Mucosa of rectum (tissue), 2 donors: ENCODE data around the gene RIMS1.

Source experiments
- H3K27ac ChIP-seq, 2 donors: one replicate each; pipeline ENCODE4 v1.7.0; 2013; ENCODE audit warnings: inconsistent platforms in 2 of 2, low read depth in 2 of 2, low read length in 2 of 2
- H3K27me3 ChIP-seq, 2 donors: one replicate each; pipeline ENCODE4 v1.7.0; 2013; ENCODE audit warnings: low read length in 2 of 2; ENCODE audit not compliant: control insufficient read depth in 2 of 2, insufficient read depth in 2 of 2
- H3K36me3 ChIP-seq, 2 donors: one replicate each; pipeline ENCODE4 v1.7.0; 2013; ENCODE audit warnings: low read length in 2 of 2; ENCODE audit not compliant: control insufficient read depth in 2 of 2, insufficient read depth in 2 of 2
- H3K4me1 ChIP-seq, 2 donors: one replicate each; pipeline ENCODE4 v1.7.0; 2013; ENCODE audit warnings: low read length in 2 of 2, mild to moderate bottlenecking in 1 of 2; ENCODE audit not compliant: control insufficient read depth in 2 of 2, insufficient read depth in 2 of 2
- H3K4me3 ChIP-seq, 2 donors: one replicate each; pipeline ENCODE4 v1.7.0; 2013; ENCODE audit warnings: low read length in 2 of 2
- H3K9ac ChIP-seq, 2 donors: one replicate each; pipeline ENCODE4 v1.7.0; 2013; ENCODE audit warnings: low read length in 2 of 2, low read depth in 1 of 2, mild to moderate bottlenecking in 1 of 2
- H3K9me3 ChIP-seq, 2 donors: one replicate each; pipeline ENCODE4 v1.7.0; 2013; ENCODE audit warnings: low read length in 2 of 2; ENCODE audit not compliant: control insufficient read depth in 2 of 2
- donor health status: healthy.
- donor health status: Normal muscosa, but diverticular disease.

RIMS1 gene

GRCh38 chr6:72348926-72349325, 462.6 kb downstream of the RIMS1 start:
- Histone ChIP-seq H3K27ac (no peak overlapping the region), H3K9ac (no peak overlapping the region), H3K27me3 (no peaks in the 10 kb centered on the region)

DNA sequence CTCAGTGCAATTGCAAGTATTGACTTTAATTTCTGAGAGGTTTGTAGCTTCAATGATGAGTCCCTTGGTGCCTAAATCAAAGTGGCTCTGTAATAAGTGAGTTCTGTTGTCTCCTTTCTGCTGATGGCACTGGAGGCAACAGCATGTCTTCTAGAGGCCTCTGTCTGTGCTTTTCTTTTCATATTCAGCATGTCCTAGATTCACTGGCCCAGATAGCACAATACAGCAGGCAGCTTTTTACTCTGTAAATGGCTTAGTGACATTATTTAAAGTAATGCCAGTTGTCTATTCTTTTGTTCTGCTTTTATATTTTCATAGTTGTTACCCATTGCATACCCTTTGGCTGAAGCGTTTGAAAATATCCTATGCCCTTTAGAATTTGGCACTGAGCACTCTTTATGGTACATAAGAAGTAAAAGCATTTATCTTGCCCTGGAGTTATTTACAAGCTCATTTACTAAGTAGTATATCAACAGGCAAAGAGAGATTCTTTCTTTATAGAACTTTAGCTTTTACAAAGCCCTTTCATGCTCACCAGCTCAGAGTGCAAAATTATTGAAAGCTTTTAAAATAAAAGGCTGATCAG, 464.0 kb downstream of the RIMS1 start:
- no peaks in the 10 kb centered on the region for H3K36me3 ChIP-seq
- H3K27me3 ChIP-seq: no peaks in the 10 kb centered on the region
- no peaks in the 10 kb centered on the region for H3K4me1 ChIP-seq
- H3K9me3 ChIP-seq: no peaks in the 10 kb centered on the region
- H3K4me3 ChIP-seq: no peak overlapping the region
- H3K9ac ChIP-seq: no peak overlapping the region
- H3K27ac ChIP-seq: no peak overlapping the region

More at GRCh38 chr6:72348926-72349325, 462.6 kb downstream of the RIMS1 start:
- Histone ChIP-seq H3K4me3 (no peak overlapping the region), H3K4me1 (no peaks in the 10 kb centered on the region), H3K36me3 (no peaks in the 10 kb centered on the region), H3K9me3 (no peaks in the 10 kb centered on the region)

- Histone ChIP-seq H3K36me3 (no peaks in the 10 kb centered on the region), H3K9me3 (no peaks in the 10 kb centered on the region), H3K4me3 (no peak overlapping the region), H3K9ac (no peak overlapping the region), H3K4me1 (no peaks in the 10 kb centered on the region), H3K27ac (no peak overlapping the region), H3K27me3 (no peaks in the 10 kb centered on the region)
Observed at GRCh38 chr6:72363844-72364740, 477.7 kb downstream of the RIMS1 start.

- Histone ChIP-seq H3K4me3 (no peak overlapping the region), H3K27me3 (no peaks in the 10 kb centered on the region), H3K27ac (no peak overlapping the region), H3K4me1 (no peaks in the 10 kb centered on the region), H3K36me3 (no peaks in the 10 kb centered on the region), H3K9ac (no peak overlapping the region), H3K9me3 (no peaks in the 10 kb centered on the region)
Observed at GRCh38 chr6:72365773-72366172, 479.4 kb downstream of the RIMS1 start.

- H3K9me3 ChIP-seq: no peaks in the 10 kb centered on the region
- H3K9ac ChIP-seq: no peak overlapping the region
- no peaks in the 10 kb centered on the region for H3K4me1 ChIP-seq
- no peaks in the 10 kb centered on the region for H3K36me3 ChIP-seq
- no peak overlapping the region for H3K4me3 ChIP-seq
- no peaks in the 10 kb centered on the region for H3K27me3 ChIP-seq
- H3K27ac ChIP-seq: no peak overlapping the region
Observed at GRCh38 chr6:72367439-72367838, 481.1 kb downstream of the RIMS1 start.

GRCh38 chr6:72371473-72371872, 485.1 kb downstream of the RIMS1 start:
- Histone ChIP-seq H3K9me3 (no peaks in the 10 kb centered on the region), H3K27me3 (no peaks in the 10 kb centered on the region), H3K4me3 (no peak overlapping the region), H3K9ac (no peak overlapping the region), H3K4me1 (no peaks in the 10 kb centered on the region), H3K27ac (no peak overlapping the region), H3K36me3 (no peaks in the 10 kb centered on the region)

DNA sequence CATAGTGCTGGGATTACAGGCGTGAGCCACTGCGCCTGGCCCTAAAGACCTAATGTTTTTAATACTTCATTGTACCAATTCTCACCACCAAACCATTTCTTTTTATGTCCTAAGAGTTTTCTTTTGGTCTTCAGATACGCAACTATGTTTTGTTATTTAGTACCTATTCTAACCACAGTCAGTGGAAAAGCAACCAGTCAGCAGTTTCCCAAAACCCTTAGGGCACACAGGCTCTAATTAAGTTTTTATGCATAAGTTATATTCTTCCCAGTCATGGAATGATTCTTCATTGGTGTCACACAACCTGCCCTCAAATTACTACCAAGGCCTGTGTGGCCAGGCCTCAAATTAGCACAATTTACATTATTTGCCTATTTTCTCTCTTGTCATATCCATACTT, 487.8 kb downstream of the RIMS1 start:
- H3K27me3 ChIP-seq: no peaks in the 10 kb centered on the region
- no peak overlapping the region for H3K27ac ChIP-seq
- H3K9ac ChIP-seq: no peak overlapping the region
- H3K4me1 ChIP-seq: no peaks in the 10 kb centered on the region
- H3K36me3 ChIP-seq: no peaks in the 10 kb centered on the region
- H3K9me3 ChIP-seq: no peaks in the 10 kb centered on the region
- H3K4me3 ChIP-seq: no peak overlapping the region

- H3K4me1 ChIP-seq: no peaks in the 10 kb centered on the region
- no peaks in the 10 kb centered on the region for H3K9me3 ChIP-seq
- H3K36me3 ChIP-seq: no peaks in the 10 kb centered on the region
- no peak overlapping the region for H3K4me3 ChIP-seq
- H3K27ac ChIP-seq: no peak overlapping the region
- no peaks in the 10 kb centered on the region for H3K27me3 ChIP-seq
- no peak overlapping the region for H3K9ac ChIP-seq
Observed at GRCh38 chr6:72374857-72375256, 488.5 kb downstream of the RIMS1 start.

DNA sequence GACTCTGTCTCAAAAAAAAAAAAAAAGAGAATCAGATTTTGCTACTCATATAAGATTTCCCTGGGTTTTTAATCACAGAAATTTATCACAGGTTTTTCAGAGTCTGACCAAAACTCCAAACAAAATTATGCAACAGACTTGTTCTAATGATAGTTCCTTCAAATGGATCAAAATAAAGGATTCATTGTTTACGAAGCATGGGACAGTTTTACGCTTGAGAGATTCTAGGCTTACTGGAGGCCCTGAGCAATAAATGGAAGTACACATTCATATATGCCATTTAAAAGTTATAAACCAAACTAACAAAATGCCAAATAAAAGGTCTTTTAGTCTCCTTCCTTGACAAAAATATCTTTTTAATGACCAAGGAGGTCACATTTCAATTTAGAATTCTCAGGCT, 490.4 kb downstream of the RIMS1 start:
- no peaks in the 10 kb centered on the region for H3K4me1 ChIP-seq
- H3K9ac ChIP-seq: no peak overlapping the region
- H3K27ac ChIP-seq: no peak overlapping the region
- H3K27me3 ChIP-seq: no peaks in the 10 kb centered on the region
- no peak overlapping the region for H3K4me3 ChIP-seq
- H3K9me3 ChIP-seq: no peaks in the 10 kb centered on the region
- H3K36me3 ChIP-seq: no peaks in the 10 kb centered on the region

GRCh38 chr6:72381076-72381475, 494.7 kb downstream of the RIMS1 start:
- Histone ChIP-seq H3K9ac (no peak overlapping the region), H3K27me3 (no peaks in the 10 kb centered on the region), H3K4me1 (no peaks in the 10 kb centered on the region), H3K27ac (no peak overlapping the region), H3K4me3 (no peak overlapping the region), H3K9me3 (no peaks in the 10 kb centered on the region), H3K36me3 (no peaks in the 10 kb centered on the region)
